ENCODE results near the gene PPP4C. TPM values are rescaled to one million over a fixed set of nuclear protein-coding genes. Genes with fewer than 3 reads are reported as not detected.

PPP4C gene
- total RNA-seq, 1 experiment from 2014 or later, result 165 TPM

- no peak overlapping the region for H3K4me2 ChIP-seq (ENCODE audit: low read length)
- no peak for TF ChIP-seq EGR1 (IDR thresholded peaks at IDR 0.05; ENCODE audit: low read depth)
- TF ChIP-seq SIN3A (IDR thresholded peaks at IDR 0.05; ENCODE audit: low read depth), result no peak
- TF ChIP-seq CEBPB (IDR thresholded peaks at IDR 0.05; ENCODE audit: low read depth), result no peak
- TF ChIP-seq, protein P1, sequence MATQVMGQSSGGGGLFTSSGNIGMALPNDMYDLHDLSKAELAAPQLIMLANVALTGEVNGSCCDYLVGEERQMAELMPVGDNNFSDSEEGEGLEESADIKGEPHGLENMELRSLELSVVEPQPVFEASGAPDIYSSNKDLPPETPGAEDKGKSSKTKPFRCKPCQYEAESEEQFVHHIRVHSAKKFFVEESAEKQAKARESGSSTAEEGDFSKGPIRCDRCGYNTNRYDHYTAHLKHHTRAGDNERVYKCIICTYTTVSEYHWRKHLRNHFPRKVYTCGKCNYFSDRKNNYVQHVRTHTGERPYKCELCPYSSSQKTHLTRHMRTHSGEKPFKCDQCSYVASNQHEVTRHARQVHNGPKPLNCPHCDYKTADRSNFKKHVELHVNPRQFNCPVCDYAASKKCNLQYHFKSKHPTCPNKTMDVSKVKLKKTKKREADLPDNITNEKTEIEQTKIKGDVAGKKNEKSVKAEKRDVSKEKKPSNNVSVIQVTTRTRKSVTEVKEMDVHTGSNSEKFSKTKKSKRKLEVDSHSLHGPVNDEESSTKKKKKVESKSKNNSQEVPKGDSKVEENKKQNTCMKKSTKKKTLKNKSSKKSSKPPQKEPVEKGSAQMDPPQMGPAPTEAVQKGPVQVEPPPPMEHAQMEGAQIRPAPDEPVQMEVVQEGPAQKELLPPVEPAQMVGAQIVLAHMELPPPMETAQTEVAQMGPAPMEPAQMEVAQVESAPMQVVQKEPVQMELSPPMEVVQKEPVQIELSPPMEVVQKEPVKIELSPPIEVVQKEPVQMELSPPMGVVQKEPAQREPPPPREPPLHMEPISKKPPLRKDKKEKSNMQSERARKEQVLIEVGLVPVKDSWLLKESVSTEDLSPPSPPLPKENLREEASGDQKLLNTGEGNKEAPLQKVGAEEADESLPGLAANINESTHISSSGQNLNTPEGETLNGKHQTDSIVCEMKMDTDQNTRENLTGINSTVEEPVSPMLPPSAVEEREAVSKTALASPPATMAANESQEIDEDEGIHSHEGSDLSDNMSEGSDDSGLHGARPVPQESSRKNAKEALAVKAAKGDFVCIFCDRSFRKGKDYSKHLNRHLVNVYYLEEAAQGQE (IDR thresholded peaks at IDR 0.05; ENCODE audit: low read depth), result no peak
- ATAC-seq (no peak), DNase-seq (ENCODE audit: low read depth, low spot score) (no peak)
- no peaks in the 10 kb centered on the region for H3K79me2 ChIP-seq (ENCODE audit: insufficient read depth, low read length)
- no peak overlapping the region for H3K27ac ChIP-seq (ENCODE audit: low read depth, low read length)
- H3K4me3 ChIP-seq (replicated peaks in 1 of 2; ENCODE audit: low read depth in 1 of 2, low read length in 2 of 2), result no peak overlapping the region
- no TSS peak for BruUV-seq (replicated peaks)
- CTCF ChIA-PET, result no interaction called here
- H3K9ac ChIP-seq (ENCODE audit: low read length), result no peak overlapping the region
- POLR2A ChIA-PET, result no interaction called here
- no peaks in the 10 kb centered on the region for H3K9me3 ChIP-seq (ENCODE audit: control insufficient read depth in 1 of 2, insufficient read depth in 1 of 2, low read depth in 1 of 2, low read length in 2 of 2)
- intact Hi-C loops (cut with micrococcal nuclease), result loop anchor here (10.0 kb wide), 1 partner anchor 913 kb away; no protein-coding TSS in a partner anchor
- RAD21 ChIA-PET (ENCODE audit: low non-redundant PET in 1 of 2, low total read pairs in 2 of 2, uncharacterized antibody in 2 of 2, unreplicated experiment in 2 of 2), result no interaction called here
- no peaks in the 10 kb centered on the region for H3K9me2 ChIP-seq (ENCODE audit: insufficient read depth)
- H3K4me1 ChIP-seq (ENCODE audit: control insufficient read depth in 1 of 2, insufficient read depth in 2 of 2, low read length in 2 of 2), result peaks cover 0 to 5% of the 10 kb centered on the region in 2 experiments; a peak in 2 of 4 replicates
- H3K27me3 ChIP-seq (ENCODE audit: insufficient read depth, low read length), result no peaks in the 10 kb centered on the region
- no peak overlapping the region for H2AFZ ChIP-seq (ENCODE audit: low read depth, low read length, poor library complexity, severe bottlenecking)
- H3K36me3 ChIP-seq (ENCODE audit: control insufficient read depth in 1 of 2, insufficient read depth in 2 of 2, low read length in 2 of 2), result no peaks in the 10 kb centered on the region
- H4K20me1 ChIP-seq (ENCODE audit: insufficient read depth), result no peaks in the 10 kb centered on the region
These were observed 48.0 kb upstream of the PPP4C start for GRCh38 chr16:30027588-30028437.
